Mesothelial cell of epicardium (in vitro differentiated cells): Measurements from ENCODE around the gene FBXO10. TPM values are rescaled to one million over a fixed set of nuclear protein-coding genes. Genes with fewer than 3 reads are reported as not detected.

Source experiments
- DNase-seq, 2 experiments: peaks; one replicate each; pipeline ENCODE4 v3.0.0; 2021; ENCODE audit warnings: low spot score in 2 of 2; ENCODE audit not compliant: unreplicated experiment in 2 of 2
- H3K27ac Mint-ChIP-seq: 2 replicates; pipeline ENCODE4 v1.8.0; 2021; ENCODE audit warnings: mixed read lengths
- H3K27me3 Mint-ChIP-seq: 2 replicates; pipeline ENCODE4 v1.8.0; 2021; ENCODE audit warnings: low read depth, mixed read lengths
- H3K36me3 Mint-ChIP-seq: 2 replicates; pipeline ENCODE4 v1.8.0; 2021; ENCODE audit warnings: mixed read lengths
- H3K4me1 Mint-ChIP-seq: 2 replicates; pipeline ENCODE4 v1.8.0; 2021; ENCODE audit warnings: mixed read lengths
- H3K4me3 Mint-ChIP-seq: 2 replicates; pipeline ENCODE4 v1.8.0; 2021; ENCODE audit warnings: mild to moderate bottlenecking, moderate library complexity, mixed read lengths
- H3K9me3 Mint-ChIP-seq: 2 replicates; pipeline ENCODE4 v1.8.0; 2021; ENCODE audit warnings: mixed read lengths
- total RNA-seq: library from RNA; stranded (reverse); gene quantifications from 3 replicates; pipeline ENCODE4 v1.2.1, GENCODE V29; 2021
- TF ChIP-seq, protein P1 (sequence below): fragments of 200-600 bp; sonication (generic); IDR thresholded peaks from one replicate; pipeline ENCODE4 v1.5.0; 2021; ENCODE audit warnings: antibody characterized with exemption; ENCODE audit not compliant: unreplicated experiment

The FBXO10 gene
- total RNA-seq, 1 donor from 2014 or later: 26.6 TPM

DNA sequence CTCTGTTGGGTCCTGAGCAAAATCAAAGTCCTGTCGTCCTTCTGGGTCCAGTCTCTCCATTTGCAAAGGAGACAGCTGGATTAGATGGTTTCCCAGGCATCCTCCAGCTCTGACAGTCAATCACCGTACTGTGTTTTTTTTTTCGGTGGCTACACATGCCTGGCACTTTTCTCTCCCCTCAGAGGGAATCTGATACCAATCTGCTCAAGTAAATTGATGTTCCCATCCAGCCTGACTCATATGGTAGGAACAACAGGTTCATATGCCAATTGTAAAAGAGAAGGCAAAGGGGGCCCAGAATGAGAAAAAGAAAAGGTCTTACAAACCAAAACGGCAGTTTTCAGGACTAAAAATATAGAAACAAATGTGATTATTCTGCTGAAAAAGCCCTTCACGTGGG is 1.2 kb downstream of the FBXO10 start:
- Mint-ChIP-seq H3K36me3 (no peaks in the 10 kb centered on the region), H3K9me3 (no peaks in the 10 kb centered on the region), H3K4me1 (peaks cover 31% of the 10 kb centered on the region), H3K27ac (peak overlapping the region; percentile 66), H3K27me3 (no peaks in the 10 kb centered on the region), H3K4me3 (peak overlapping the region; percentile 81)
- TF ChIP-seq, protein P1, sequence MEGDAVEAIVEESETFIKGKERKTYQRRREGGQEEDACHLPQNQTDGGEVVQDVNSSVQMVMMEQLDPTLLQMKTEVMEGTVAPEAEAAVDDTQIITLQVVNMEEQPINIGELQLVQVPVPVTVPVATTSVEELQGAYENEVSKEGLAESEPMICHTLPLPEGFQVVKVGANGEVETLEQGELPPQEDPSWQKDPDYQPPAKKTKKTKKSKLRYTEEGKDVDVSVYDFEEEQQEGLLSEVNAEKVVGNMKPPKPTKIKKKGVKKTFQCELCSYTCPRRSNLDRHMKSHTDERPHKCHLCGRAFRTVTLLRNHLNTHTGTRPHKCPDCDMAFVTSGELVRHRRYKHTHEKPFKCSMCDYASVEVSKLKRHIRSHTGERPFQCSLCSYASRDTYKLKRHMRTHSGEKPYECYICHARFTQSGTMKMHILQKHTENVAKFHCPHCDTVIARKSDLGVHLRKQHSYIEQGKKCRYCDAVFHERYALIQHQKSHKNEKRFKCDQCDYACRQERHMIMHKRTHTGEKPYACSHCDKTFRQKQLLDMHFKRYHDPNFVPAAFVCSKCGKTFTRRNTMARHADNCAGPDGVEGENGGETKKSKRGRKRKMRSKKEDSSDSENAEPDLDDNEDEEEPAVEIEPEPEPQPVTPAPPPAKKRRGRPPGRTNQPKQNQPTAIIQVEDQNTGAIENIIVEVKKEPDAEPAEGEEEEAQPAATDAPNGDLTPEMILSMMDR: no peak
- DNase-seq: no peak

DNA sequence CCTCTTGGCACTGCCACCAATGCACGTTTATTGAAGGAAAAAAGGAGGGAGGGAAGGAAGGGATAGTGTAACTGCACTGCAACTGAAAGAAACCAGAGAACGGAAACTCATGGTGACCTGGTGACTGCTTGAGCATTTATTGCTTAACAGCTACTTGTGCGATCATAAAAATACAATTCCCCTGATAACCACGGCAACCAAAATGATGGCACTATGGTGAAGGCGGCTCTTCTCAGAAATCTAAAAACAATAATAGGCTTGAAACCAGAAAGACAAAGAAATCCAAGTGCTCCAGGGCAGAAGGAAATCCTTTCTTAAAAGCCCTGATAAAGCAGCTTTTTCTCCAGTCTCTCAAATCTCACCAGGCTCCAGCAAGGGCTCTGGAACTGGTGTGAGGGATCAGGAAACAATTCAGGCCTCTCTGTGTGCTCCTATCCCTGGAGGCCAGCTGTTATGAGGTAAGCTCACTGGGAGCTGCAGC is 1.9 kb downstream of the FBXO10 start:
- Mint-ChIP-seq H3K4me3 (peak overlapping the region; percentile 45), H3K27ac (peak overlapping the region; percentile 89), H3K36me3 (no peaks in the 10 kb centered on the region), H3K4me1 (peaks cover 31% of the 10 kb centered on the region), H3K27me3 (no peaks in the 10 kb centered on the region), H3K9me3 (no peaks in the 10 kb centered on the region)
- DNase-seq: no peak
- TF ChIP-seq, protein P1: no peak

DNA sequence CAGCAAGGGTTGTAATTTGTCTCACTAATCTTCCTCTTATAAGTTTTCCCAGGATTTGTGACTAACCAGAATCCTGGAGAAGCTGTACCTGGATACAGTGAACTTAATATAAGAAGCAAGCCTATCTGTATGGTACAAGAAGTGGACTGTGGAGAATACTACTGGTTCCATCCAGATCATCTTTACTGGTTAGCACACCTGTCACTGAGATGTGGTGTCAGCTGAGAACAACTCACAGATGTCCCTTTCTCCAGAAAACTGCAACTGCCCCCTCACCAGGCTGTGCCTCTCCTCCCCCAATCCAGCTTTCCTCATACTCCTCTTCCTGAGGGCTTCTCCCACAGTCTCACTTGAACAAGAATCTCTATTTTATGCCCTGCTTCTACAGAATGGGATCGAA is 4.9 kb downstream of the FBXO10 start:
- H3K27ac Mint-ChIP-seq: no peak overlapping the region
- H3K36me3 Mint-ChIP-seq: no peaks in the 10 kb centered on the region
- H3K4me1 Mint-ChIP-seq: peaks cover 25% of the 10 kb centered on the region
- no peak for DNase-seq
- no peak overlapping the region for H3K4me3 Mint-ChIP-seq
- no peaks in the 10 kb centered on the region for H3K9me3 Mint-ChIP-seq
- TF ChIP-seq, protein P1: no peak
- no peaks in the 10 kb centered on the region for H3K27me3 Mint-ChIP-seq

DNA sequence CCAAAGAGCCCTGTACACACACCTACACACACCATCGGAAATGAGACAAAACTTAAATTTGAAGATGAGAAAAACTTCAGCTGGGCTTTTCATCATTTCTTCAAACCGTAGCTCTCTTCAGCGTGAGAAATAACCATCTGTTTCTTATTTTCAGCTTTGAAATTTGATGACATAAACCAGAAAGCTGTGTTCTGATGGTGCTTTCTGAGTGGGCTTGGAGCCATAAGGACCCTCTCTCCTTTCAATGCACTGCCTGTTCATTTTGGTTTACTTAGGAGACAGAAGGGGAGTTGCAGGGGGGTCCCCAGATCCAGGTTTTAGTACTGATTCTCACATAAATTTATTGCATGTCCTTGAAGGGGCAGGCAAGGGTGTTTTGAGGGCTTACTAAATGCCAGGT is 9.5 kb downstream of the FBXO10 start:
- Mint-ChIP-seq H3K4me1 (no peaks in the 10 kb centered on the region), H3K4me3 (no peak overlapping the region), H3K27me3 (no peaks in the 10 kb centered on the region), H3K9me3 (peaks cover 20% of the 10 kb centered on the region), H3K36me3 (peaks cover 27% of the 10 kb centered on the region), H3K27ac (no peak overlapping the region)
- TF ChIP-seq, protein P1: no peak
- DNase-seq: no peak

DNA sequence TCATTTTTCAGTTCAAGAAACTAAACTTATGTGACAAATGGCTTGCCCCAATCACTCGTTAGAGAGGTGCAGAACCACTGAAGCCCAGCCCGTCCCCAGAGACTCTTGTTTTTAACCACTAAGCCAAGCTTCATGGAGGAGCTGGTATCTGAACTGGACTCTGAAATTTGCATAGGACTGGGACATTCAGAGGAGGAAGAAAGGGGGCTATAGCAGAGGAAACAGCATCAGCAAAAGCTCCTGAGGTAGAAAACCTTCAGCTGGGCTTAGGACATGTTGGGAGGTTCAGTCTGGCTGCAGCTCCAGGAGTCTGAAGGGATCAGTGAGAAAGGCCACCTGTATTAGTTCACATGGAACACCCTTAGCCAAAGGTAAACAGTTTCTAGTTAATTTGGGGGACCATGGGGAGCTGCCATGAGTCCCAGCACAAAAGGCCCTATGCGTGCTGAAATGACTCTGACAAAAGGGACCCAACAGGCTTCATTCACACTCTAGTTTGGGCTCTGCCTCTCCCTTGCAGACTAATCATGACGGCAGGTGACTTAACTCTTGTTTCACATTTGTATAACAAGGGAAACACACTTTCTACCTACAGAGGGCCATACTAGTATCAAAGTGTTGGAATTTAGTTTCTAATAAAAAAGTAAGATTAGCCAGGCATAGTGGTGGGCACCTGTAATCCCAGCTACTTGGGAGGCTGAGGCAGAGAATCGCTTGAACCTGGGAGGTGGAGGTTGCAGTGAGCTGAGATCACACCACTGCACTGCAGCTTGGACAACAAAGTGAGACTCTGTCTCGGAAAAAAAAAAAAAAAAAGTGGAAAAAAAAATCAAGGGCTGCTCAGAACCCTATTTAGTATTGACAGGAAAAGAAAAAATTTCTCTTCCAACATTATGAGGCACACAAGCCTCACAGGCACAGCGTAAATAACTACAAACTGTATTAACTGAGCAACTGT is 10.2 kb downstream of the FBXO10 start:
- H3K36me3 Mint-ChIP-seq: peaks cover 27% of the 10 kb centered on the region
- no peak for DNase-seq
- peaks cover 20% of the 10 kb centered on the region for H3K9me3 Mint-ChIP-seq
- no peak overlapping the region for H3K27ac Mint-ChIP-seq
- no peak overlapping the region for H3K4me3 Mint-ChIP-seq
- H3K4me1 Mint-ChIP-seq: no peaks in the 10 kb centered on the region
- TF ChIP-seq, protein P1: no peak
- H3K27me3 Mint-ChIP-seq: no peaks in the 10 kb centered on the region
